Ishikawa (cell line): ENCODE results near the gene MSTO1.

ENCODE experiments used
- CEBPB ChIP-seq: IDR thresholded peaks from 2 replicates; pipeline ENCODE4 v1.6.1; 2012
- EGR1 ChIP-seq: IDR thresholded peaks from 2 replicates; pipeline ENCODE4 v1.6.1; 2012
- EP300 ChIP-seq: IDR thresholded peaks from 2 replicates; pipeline ENCODE4 v1.6.1; 2012; ENCODE audit warnings: borderline replicate concordance
- FOXM1 ChIP-seq: IDR thresholded peaks from 2 replicates; pipeline ENCODE4 v1.6.1; 2012; ENCODE audit warnings: low read depth, borderline replicate concordance
- NFIC ChIP-seq: IDR thresholded peaks from 2 replicates; pipeline ENCODE4 v1.6.1; 2012
- RAD21 ChIP-seq: IDR thresholded peaks from 2 replicates; pipeline ENCODE4 v1.6.1; 2012; ENCODE audit warnings: low read depth
- TAF1 ChIP-seq: IDR thresholded peaks from 2 replicates; pipeline ENCODE4 v1.6.1; 2012; ENCODE audit warnings: low read depth, mild to moderate bottlenecking
- TCF12 ChIP-seq: IDR thresholded peaks from 2 replicates; pipeline ENCODE4 v1.6.1; 2012; ENCODE audit warnings: low read depth
- TEAD4 ChIP-seq: IDR thresholded peaks from 2 replicates; pipeline ENCODE4 v1.6.1; 2012
- YY1 ChIP-seq: IDR thresholded peaks from 2 replicates; pipeline ENCODE4 v1.6.1; 2012; ENCODE audit warnings: low read depth
- TF ChIP-seq, protein P1 (sequence below): IDR thresholded peaks from 2 replicates; pipeline ENCODE4 v1.6.1; 2012; ENCODE audit warnings: low read depth, mild to moderate bottlenecking
- TF ChIP-seq, protein P2 (sequence below): IDR thresholded peaks from 2 replicates; pipeline ENCODE4 v1.6.1; 2012
- TF ChIP-seq, protein P3 (sequence below): IDR thresholded peaks from 2 replicates; pipeline ENCODE4 v1.6.1; 2012

DNA sequence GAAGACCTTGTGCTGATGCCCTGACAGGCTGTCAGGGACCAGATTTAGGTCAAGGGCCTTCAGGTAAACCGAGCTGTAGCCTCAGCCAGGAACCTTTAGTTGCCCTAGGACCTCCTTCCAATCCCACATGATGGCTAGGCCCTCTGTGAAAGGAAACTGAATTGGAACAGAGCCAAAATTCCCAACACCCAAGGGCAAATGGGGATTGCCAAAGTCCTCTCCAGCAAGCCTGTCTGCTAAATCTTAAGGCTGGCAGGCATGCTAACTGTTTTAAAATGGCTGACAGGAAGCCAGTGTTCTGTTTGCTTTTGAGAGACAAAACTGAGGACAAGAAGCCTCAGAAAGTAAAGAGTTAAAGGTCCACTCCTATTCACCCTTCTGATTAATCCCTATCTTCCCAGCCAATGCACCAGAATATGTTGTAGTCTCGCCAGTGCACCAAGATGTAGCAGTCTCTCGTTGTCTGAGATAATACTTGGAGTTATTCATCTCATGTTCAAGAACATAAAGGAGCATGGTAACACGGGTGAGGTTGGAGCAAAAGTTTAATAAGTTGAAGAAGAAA is 35.1 kb downstream of the MSTO1 start:
- no peak for TF ChIP-seq RAD21
- no peak for TF ChIP-seq YY1
- TF ChIP-seq CEBPB, result no peak
- no peak for TF ChIP-seq TAF1
- TF ChIP-seq, protein P1, sequence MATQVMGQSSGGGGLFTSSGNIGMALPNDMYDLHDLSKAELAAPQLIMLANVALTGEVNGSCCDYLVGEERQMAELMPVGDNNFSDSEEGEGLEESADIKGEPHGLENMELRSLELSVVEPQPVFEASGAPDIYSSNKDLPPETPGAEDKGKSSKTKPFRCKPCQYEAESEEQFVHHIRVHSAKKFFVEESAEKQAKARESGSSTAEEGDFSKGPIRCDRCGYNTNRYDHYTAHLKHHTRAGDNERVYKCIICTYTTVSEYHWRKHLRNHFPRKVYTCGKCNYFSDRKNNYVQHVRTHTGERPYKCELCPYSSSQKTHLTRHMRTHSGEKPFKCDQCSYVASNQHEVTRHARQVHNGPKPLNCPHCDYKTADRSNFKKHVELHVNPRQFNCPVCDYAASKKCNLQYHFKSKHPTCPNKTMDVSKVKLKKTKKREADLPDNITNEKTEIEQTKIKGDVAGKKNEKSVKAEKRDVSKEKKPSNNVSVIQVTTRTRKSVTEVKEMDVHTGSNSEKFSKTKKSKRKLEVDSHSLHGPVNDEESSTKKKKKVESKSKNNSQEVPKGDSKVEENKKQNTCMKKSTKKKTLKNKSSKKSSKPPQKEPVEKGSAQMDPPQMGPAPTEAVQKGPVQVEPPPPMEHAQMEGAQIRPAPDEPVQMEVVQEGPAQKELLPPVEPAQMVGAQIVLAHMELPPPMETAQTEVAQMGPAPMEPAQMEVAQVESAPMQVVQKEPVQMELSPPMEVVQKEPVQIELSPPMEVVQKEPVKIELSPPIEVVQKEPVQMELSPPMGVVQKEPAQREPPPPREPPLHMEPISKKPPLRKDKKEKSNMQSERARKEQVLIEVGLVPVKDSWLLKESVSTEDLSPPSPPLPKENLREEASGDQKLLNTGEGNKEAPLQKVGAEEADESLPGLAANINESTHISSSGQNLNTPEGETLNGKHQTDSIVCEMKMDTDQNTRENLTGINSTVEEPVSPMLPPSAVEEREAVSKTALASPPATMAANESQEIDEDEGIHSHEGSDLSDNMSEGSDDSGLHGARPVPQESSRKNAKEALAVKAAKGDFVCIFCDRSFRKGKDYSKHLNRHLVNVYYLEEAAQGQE, result no peak
- no peak for TF ChIP-seq FOXM1
- TF ChIP-seq EP300, result no peak
- TF ChIP-seq NFIC, result no peak
- TF ChIP-seq, protein P2, sequence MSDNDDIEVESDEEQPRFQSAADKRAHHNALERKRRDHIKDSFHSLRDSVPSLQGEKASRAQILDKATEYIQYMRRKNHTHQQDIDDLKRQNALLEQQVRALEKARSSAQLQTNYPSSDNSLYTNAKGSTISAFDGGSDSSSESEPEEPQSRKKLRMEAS, result no peak
- no peak for TF ChIP-seq TEAD4
- no peak for TF ChIP-seq EGR1
- no peak for TF ChIP-seq TCF12
- TF ChIP-seq, protein P3, sequence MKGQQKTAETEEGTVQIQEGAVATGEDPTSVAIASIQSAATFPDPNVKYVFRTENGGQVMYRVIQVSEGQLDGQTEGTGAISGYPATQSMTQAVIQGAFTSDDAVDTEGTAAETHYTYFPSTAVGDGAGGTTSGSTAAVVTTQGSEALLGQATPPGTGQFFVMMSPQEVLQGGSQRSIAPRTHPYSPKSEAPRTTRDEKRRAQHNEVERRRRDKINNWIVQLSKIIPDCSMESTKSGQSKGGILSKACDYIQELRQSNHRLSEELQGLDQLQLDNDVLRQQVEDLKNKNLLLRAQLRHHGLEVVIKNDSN, result no peak
